Lower leg skin (tissue), 3 donors: ENCODE results near the gene SNRPD2.

Experiments used
- CTCF ChIP-seq, 3 donors: fragments of 450-650 bp; IDR thresholded peaks; one replicate each; pipeline ENCODE4 v1.5.1; 2016; ENCODE audit warnings: antibody characterized with exemption in 3 of 3, mild to moderate bottlenecking in 3 of 3, moderate library complexity in 2 of 3
- POLR2A ChIP-seq, 2 donors: fragments of 450-650 bp; IDR thresholded peaks; one replicate each; pipeline ENCODE4 v1.6.1; 2016 to 2017; ENCODE audit warnings: antibody characterized with exemption in 2 of 2, mild to moderate bottlenecking in 1 of 2, moderate library complexity in 1 of 2

- no peak for TF ChIP-seq CTCF (IDR thresholded peaks at IDR 0.05)
- TF ChIP-seq POLR2A (IDR thresholded peaks at IDR 0.05) = no peak
Measured at GRCh38 chr19:45676851-45677263, 14.9 kb downstream of the SNRPD2 start.
